GM19324 (cell line): ENCODE results near the gene CHN1.

Experiments
- ATAC-seq: cut with Tn5 transposase; IDR thresholded peaks from one replicate; pipeline ENCODE4 v1.9.1; 2021; ENCODE audit warnings: mild to moderate bottlenecking, moderate library complexity; ENCODE audit not compliant: unreplicated experiment, low FRiP score

The CHN1 gene

GRCh38 chr2:174749793-174750192, 255.4 kb downstream of the CHN1 start:
- ATAC-seq: no peak

- ATAC-seq: no peak
These were observed 256.2 kb downstream of the CHN1 start for GRCh38 chr2:174748948-174749347.
